Mucosa of rectum (tissue), 2 donors: ENCODE measurements around the gene FRK.
"Not testable (repeated sequence)": the region's sequence is repeated elsewhere in the genome, so short reads cannot be mapped to it uniquely, and the experiment has no call there.

Source experiments
- H3K27ac ChIP-seq, 2 donors: one replicate each; pipeline ENCODE4 v1.7.0; 2013; ENCODE audit warnings: inconsistent platforms in 2 of 2, low read depth in 2 of 2, low read length in 2 of 2
- H3K27me3 ChIP-seq, 2 donors: one replicate each; pipeline ENCODE4 v1.7.0; 2013; ENCODE audit warnings: low read length in 2 of 2; ENCODE audit not compliant: control insufficient read depth in 2 of 2, insufficient read depth in 2 of 2
- H3K36me3 ChIP-seq, 2 donors: one replicate each; pipeline ENCODE4 v1.7.0; 2013; ENCODE audit warnings: low read length in 2 of 2; ENCODE audit not compliant: control insufficient read depth in 2 of 2, insufficient read depth in 2 of 2
- H3K4me1 ChIP-seq, 2 donors: one replicate each; pipeline ENCODE4 v1.7.0; 2013; ENCODE audit warnings: low read length in 2 of 2, mild to moderate bottlenecking in 1 of 2; ENCODE audit not compliant: control insufficient read depth in 2 of 2, insufficient read depth in 2 of 2
- H3K4me3 ChIP-seq, 2 donors: one replicate each; pipeline ENCODE4 v1.7.0; 2013; ENCODE audit warnings: low read length in 2 of 2
- H3K9ac ChIP-seq, 2 donors: one replicate each; pipeline ENCODE4 v1.7.0; 2013; ENCODE audit warnings: low read length in 2 of 2, low read depth in 1 of 2, mild to moderate bottlenecking in 1 of 2
- H3K9me3 ChIP-seq, 2 donors: one replicate each; pipeline ENCODE4 v1.7.0; 2013; ENCODE audit warnings: low read length in 2 of 2; ENCODE audit not compliant: control insufficient read depth in 2 of 2
- donor health status: healthy.
- donor health status: Normal muscosa, but diverticular disease.

Gene FRK

GRCh38 chr6:116059713-116060571 is 749 bp downstream of the FRK start:
- Histone ChIP-seq H3K9me3 (no peaks in the 10 kb centered on the region), H3K27ac (peak overlapping the region; percentile 81 to 91), H3K27me3 (no peaks in the 10 kb centered on the region), H3K36me3 (no peaks in the 10 kb centered on the region), H3K4me3 (peak overlapping the region; percentile 62 to 91), H3K9ac (peak overlapping the region; percentile 66 to 80), H3K4me1 (peaks cover 2 to 21% of the 10 kb centered on the region in 2 donors)

GRCh38 chr6:116057766-116058165 is 2.9 kb downstream of the FRK start:
- Histone ChIP-seq H3K27ac (no peak overlapping the region), H3K4me3 (peak overlapping the region; percentile 42 to 70), H3K27me3 (no peaks in the 10 kb centered on the region), H3K9me3 (no peaks in the 10 kb centered on the region), H3K36me3 (no peaks in the 10 kb centered on the region), H3K9ac (no peak overlapping the region), H3K4me1 (peaks cover 2 to 21% of the 10 kb centered on the region in 2 donors)

GRCh38 chr6:116055513-116055912 is 5.2 kb downstream of the FRK start:
- H3K9me3 ChIP-seq = no peaks in the 10 kb centered on the region
- H3K36me3 ChIP-seq = no peaks in the 10 kb centered on the region
- H3K4me3 ChIP-seq = no peak overlapping the region
- H3K27me3 ChIP-seq = no peaks in the 10 kb centered on the region
- no peak overlapping the region for H3K9ac ChIP-seq
- H3K27ac ChIP-seq = no peak overlapping the region
- H3K4me1 ChIP-seq = peaks cover 2 to 18% of the 10 kb centered on the region in 2 donors

DNA sequence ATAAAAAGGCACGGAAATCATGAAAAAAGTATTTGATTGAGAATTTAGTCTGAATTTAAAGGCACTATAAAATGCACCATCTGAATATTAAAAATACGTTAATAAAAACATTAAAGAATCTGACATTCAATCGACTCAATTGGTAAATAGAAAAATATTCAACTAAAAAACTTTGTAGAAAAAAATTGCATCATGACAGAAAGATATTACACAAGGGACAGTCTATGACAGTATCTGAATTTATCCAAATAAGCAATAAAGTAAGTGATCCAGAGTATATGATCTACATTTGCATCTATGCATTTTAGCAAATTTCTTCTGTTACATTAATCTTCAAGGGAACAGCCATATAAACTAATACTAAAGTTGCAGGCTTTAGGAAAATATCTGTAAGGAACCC is 9.4 kb downstream of the FRK start:
- Histone ChIP-seq H3K9ac (no peak overlapping the region), H3K27me3 (no peaks in the 10 kb centered on the region), H3K27ac (no peak overlapping the region), H3K4me3 (no peak overlapping the region), H3K4me1 (peaks cover 11 to 19% of the 10 kb centered on the region in 2 donors), H3K9me3 (no peaks in the 10 kb centered on the region), H3K36me3 (no peaks in the 10 kb centered on the region)

GRCh38 chr6:116050737-116051136 is 10.0 kb downstream of the FRK start:
- Histone ChIP-seq H3K36me3 (no peaks in the 10 kb centered on the region), H3K27me3 (no peaks in the 10 kb centered on the region), H3K4me1 (peaks cover 11 to 17% of the 10 kb centered on the region in 2 donors), H3K4me3 (no peak overlapping the region), H3K9me3 (no peaks in the 10 kb centered on the region), H3K9ac (no peak overlapping the region), H3K27ac (no peak overlapping the region)

DNA sequence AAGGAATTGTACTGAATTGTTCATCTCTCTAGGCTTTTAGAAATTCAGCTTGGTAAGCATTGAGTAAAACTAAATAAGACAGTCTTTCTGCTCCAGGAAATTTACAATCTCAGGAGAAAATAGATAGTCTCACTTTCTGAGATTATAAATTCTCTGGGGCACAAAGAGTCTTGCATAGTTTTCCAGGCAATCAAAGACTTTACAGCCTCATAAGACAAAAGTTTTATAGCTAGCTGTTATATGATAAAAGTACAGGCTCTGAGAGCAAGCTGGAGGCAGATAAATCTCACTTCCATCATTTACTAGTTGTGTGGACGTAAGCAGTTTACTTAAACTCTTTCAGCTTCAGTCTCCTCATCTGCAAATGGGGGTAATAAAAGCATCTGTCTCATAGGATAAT is 11.4 kb downstream of the FRK start:
- no peaks in the 10 kb centered on the region for H3K27me3 ChIP-seq
- no peaks in the 10 kb centered on the region for H3K9me3 ChIP-seq
- H3K4me3 ChIP-seq = peak overlapping the region in 1 of 2 donors; percentile 38
- peak overlapping the region in 1 of 2 donors; percentile 64 for H3K27ac ChIP-seq
- H3K4me1 ChIP-seq = peaks cover 11 to 16% of the 10 kb centered on the region in 2 donors
- no peaks in the 10 kb centered on the region for H3K36me3 ChIP-seq
- H3K9ac ChIP-seq = no peak overlapping the region

DNA sequence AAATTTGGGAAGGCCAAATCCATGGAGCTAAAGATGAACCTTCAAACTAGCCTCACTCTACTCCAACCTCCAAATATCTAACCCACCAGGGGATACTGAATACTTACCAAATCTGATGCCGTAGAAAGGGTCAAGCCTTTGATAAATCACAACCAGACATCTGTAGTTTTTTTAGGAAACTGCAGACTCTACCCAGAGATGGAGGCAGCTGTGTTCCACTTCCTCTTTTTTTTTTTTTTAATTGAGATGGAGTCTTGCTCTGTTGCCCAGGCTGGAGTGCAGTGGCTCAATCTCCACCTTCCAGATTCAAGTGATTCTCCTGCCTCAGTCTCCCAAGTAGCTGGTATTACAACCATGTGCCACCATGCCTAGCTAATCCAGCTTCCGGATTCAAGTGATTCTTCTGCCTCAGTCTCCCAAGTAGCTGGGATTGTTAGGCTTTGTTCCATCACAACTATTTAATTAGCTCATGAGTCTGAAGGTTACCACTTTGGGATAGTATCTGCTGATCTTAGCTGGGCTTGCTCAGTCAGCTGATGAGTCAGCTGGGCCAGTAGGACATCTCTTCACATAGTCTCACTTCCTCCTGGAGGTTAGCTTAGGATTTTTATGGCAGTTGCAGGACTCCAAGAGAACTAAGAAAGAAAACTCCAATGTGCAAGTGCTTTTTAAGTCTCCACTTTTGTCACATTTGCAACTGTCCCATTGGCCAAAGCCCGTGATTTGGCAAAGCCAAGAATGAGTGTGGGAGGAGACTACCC is 13.3 kb downstream of the FRK start:
- no peaks in the 10 kb centered on the region for H3K36me3 ChIP-seq
- H3K9me3 ChIP-seq = no peaks in the 10 kb centered on the region
- H3K4me1 ChIP-seq = peaks cover 11 to 13% of the 10 kb centered on the region in 2 donors
- no peak overlapping the region for H3K4me3 ChIP-seq
- no peak overlapping the region for H3K9ac ChIP-seq
- H3K27me3 ChIP-seq = no peaks in the 10 kb centered on the region
- H3K27ac ChIP-seq = no peak overlapping the region

GRCh38 chr6:116046737-116047136 is 14.0 kb downstream of the FRK start:
- no peak overlapping the region for H3K27ac ChIP-seq
- H3K9ac ChIP-seq = no peak overlapping the region
- no peaks in the 10 kb centered on the region for H3K27me3 ChIP-seq
- peaks cover 11 to 13% of the 10 kb centered on the region in 2 donors for H3K4me1 ChIP-seq
- H3K4me3 ChIP-seq = no peak overlapping the region
- H3K36me3 ChIP-seq = no peaks in the 10 kb centered on the region
- H3K9me3 ChIP-seq = no peaks in the 10 kb centered on the region

- not testable (repeated sequence) for H3K4me3 ChIP-seq, H3K27ac ChIP-seq, H3K36me3 ChIP-seq, H3K9me3 ChIP-seq, H3K9ac ChIP-seq, H3K27me3 ChIP-seq
- peaks cover 11 to 13% of the 10 kb centered on the region in 2 donors for H3K4me1 ChIP-seq
Observed at GRCh38 chr6:116046272-116046671, 14.4 kb downstream of the FRK start.

DNA sequence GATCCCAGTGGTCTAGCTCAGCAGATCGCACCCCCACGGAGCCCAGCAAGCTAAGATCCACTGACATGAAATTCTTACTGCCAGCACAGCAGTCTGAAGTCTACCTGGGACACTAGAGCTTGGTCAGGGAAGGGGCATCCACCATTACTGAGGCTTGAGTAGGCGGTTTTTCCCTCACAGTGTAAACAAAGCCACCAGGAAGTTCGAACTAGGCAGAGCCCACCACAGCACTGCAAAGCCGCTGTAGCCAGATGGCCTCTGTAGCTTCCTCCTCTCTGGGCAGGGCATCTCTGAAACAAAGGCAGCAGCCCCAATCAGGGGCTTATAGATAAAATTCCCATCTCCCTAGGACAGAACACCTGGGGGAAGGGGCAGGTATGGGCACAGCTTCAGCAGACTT is 18.8 kb downstream of the FRK start:
- no peak overlapping the region for H3K9ac ChIP-seq
- no peaks in the 10 kb centered on the region for H3K4me1 ChIP-seq
- H3K4me3 ChIP-seq = no peak overlapping the region
- H3K36me3 ChIP-seq = no peaks in the 10 kb centered on the region
- H3K9me3 ChIP-seq = no peaks in the 10 kb centered on the region
- no peak overlapping the region for H3K27ac ChIP-seq
- H3K27me3 ChIP-seq = no peaks in the 10 kb centered on the region
